HEK293 (cell line): Measurements from ENCODE around the gene NECAB2.
"Not testable (repeated sequence)": the region's sequence is repeated elsewhere in the genome, so short reads cannot be mapped to it uniquely, and the experiment has no call there.

Experiments used
- KLF7 ChIP-seq: fragments of 450-650 bp; formaldehyde crosslinking; IDR thresholded peaks from 2 replicates; pipeline ENCODE4 v1.5.1; 2016; ENCODE audit warnings: missing biosample characterization, missing genetic modification characterization, borderline replicate concordance
- PRDM6 ChIP-seq: fragments of 450-650 bp; formaldehyde crosslinking; IDR thresholded peaks from 2 replicates; pipeline ENCODE4 v1.5.1; 2017; ENCODE audit warnings: missing biosample characterization, missing genetic modification characterization
- REST ChIP-seq: fragments of 450-650 bp; formaldehyde crosslinking; IDR thresholded peaks from 2 replicates; pipeline ENCODE4 v1.5.1; 2016; ENCODE audit warnings: missing biosample characterization, missing genetic modification characterization
- SP2 ChIP-seq: fragments of 450-650 bp; formaldehyde crosslinking; IDR thresholded peaks from 2 replicates; pipeline ENCODE4 v1.5.1; 2016; ENCODE audit warnings: missing biosample characterization, missing genetic modification characterization
- ZBTB17 ChIP-seq: fragments of 450-650 bp; formaldehyde crosslinking; IDR thresholded peaks from 2 replicates; pipeline ENCODE4 v1.5.1; 2016; ENCODE audit warnings: missing biosample characterization, missing genetic modification characterization
- ZBTB7A ChIP-seq: fragments of 450-650 bp; formaldehyde crosslinking; IDR thresholded peaks from 2 replicates; pipeline ENCODE4 v1.5.1; 2016; ENCODE audit warnings: low read depth, missing biosample characterization, missing genetic modification characterization
- ZFP41 ChIP-seq: fragments of 450-650 bp; formaldehyde crosslinking; IDR thresholded peaks from 2 replicates; pipeline ENCODE4 v1.5.1; 2016; ENCODE audit warnings: missing biosample characterization, missing genetic modification characterization, borderline replicate concordance
- ZNF248 ChIP-seq: fragments of 450-650 bp; formaldehyde crosslinking; IDR thresholded peaks from 2 replicates; pipeline ENCODE4 v1.5.1; 2017; ENCODE audit warnings: missing biosample characterization, missing genetic modification characterization
- ZNF398 ChIP-seq: fragments of 450-650 bp; formaldehyde crosslinking; IDR thresholded peaks from 2 replicates; pipeline ENCODE4 v1.5.1; 2017; ENCODE audit warnings: missing biosample characterization, missing genetic modification characterization
- ZNF624 ChIP-seq: fragments of 450-650 bp; formaldehyde crosslinking; IDR thresholded peaks from 2 replicates; pipeline ENCODE4 v1.5.1; 2017; ENCODE audit warnings: missing biosample characterization, missing genetic modification characterization
- ZNF626 ChIP-seq: fragments of 450-650 bp; sonication (Bioruptor Pico); formaldehyde crosslinking; IDR thresholded peaks from 2 replicates; pipeline ENCODE4 v1.5.1; 2018; ENCODE audit warnings: missing biosample characterization, missing genetic modification characterization, inconsistent platforms
- ZNF677 ChIP-seq: fragments of 450-650 bp; IDR thresholded peaks from 2 replicates; pipeline ENCODE4 v1.5.0; 2018; ENCODE audit warnings: missing biosample characterization, mild to moderate bottlenecking, missing genetic modification characterization, moderate library complexity
- TF ChIP-seq, protein P1 (sequence below): fragments of 450-650 bp; formaldehyde crosslinking; IDR thresholded peaks from 2 replicates; pipeline ENCODE4 v1.5.1; 2016; ENCODE audit warnings: missing biosample characterization, missing genetic modification characterization
- TF ChIP-seq, protein P2 (sequence below): fragments of 450-650 bp; formaldehyde crosslinking; IDR thresholded peaks from 2 replicates; pipeline ENCODE4 v1.5.1; 2016; ENCODE audit warnings: missing biosample characterization, missing genetic modification characterization

DNA sequence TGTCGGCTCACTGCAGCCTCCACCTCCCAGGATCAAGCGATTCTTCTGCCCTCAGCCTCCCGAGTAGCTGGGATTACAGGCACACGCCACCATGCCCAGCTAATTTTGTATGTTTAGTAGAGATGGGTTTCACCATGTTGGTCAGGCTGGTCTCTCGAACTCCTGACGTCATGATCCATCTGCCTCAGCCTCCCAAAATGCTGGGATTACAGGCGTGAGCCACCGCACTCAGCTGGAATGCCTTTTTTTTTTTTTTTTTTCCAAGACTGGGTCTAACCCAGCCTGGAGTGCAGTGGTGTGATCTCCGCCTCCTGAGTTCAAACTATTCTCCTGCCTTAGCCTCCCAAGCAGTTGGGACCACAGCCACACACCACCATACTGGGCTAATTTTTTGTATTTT is 26.5 kb upstream of the NECAB2 start:
- TF ChIP-seq REST (tag by site-specific recombination); ZNF677 (tag by site-specific recombination); PRDM6 (tag by site-specific recombination); KLF7; ZNF624; ZBTB7A (tag by site-specific recombination); SP2 (tag by site-specific recombination); ZNF248 (tag by site-specific recombination); ZBTB17 (tag by site-specific recombination); ZNF398 (tag by site-specific recombination); ZNF626 (tag by site-specific recombination); ZFP41 (tag by site-specific recombination): not testable (repeated sequence)
- TF ChIP-seq, protein P1, sequence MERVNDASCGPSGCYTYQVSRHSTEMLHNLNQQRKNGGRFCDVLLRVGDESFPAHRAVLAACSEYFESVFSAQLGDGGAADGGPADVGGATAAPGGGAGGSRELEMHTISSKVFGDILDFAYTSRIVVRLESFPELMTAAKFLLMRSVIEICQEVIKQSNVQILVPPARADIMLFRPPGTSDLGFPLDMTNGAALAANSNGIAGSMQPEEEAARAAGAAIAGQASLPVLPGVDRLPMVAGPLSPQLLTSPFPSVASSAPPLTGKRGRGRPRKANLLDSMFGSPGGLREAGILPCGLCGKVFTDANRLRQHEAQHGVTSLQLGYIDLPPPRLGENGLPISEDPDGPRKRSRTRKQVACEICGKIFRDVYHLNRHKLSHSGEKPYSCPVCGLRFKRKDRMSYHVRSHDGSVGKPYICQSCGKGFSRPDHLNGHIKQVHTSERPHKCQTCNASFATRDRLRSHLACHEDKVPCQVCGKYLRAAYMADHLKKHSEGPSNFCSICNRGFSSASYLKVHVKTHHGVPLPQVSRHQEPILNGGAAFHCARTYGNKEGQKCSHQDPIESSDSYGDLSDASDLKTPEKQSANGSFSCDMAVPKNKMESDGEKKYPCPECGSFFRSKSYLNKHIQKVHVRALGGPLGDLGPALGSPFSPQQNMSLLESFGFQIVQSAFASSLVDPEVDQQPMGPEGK, result not testable (repeated sequence)
- TF ChIP-seq, protein P2, sequence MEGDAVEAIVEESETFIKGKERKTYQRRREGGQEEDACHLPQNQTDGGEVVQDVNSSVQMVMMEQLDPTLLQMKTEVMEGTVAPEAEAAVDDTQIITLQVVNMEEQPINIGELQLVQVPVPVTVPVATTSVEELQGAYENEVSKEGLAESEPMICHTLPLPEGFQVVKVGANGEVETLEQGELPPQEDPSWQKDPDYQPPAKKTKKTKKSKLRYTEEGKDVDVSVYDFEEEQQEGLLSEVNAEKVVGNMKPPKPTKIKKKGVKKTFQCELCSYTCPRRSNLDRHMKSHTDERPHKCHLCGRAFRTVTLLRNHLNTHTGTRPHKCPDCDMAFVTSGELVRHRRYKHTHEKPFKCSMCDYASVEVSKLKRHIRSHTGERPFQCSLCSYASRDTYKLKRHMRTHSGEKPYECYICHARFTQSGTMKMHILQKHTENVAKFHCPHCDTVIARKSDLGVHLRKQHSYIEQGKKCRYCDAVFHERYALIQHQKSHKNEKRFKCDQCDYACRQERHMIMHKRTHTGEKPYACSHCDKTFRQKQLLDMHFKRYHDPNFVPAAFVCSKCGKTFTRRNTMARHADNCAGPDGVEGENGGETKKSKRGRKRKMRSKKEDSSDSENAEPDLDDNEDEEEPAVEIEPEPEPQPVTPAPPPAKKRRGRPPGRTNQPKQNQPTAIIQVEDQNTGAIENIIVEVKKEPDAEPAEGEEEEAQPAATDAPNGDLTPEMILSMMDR, result not testable (repeated sequence)
